ENCODE data around the gene DUSP16. TPM values are rescaled to one million over a fixed set of nuclear protein-coding genes. Genes with fewer than 3 reads are reported as not detected.

Gene DUSP16
- polyA plus RNA-seq, 1 donor from 2014 or later, result 42.5 TPM

DNA sequence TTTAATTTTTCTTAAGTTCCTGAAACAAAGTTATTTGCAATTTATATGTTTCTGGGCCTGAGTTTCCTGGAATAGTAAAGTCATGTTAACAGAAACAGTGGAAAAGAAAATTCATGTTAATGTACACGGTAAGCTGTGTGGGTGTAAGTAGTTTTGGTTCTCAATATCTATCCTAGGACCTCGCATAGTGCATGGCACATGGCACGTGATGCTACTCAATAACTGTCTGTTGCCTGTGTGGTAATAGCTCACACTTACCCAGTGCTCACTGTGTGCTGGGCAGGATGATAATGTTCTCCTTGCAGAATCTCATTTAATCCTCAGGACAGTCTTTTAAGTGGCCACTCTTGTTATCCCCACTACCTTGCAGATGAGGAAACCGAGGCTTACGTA, 100.7 kb downstream of the DUSP16 start:
- Histone ChIP-seq H3K79me2 (replicated peaks; ENCODE audit: insufficient read depth, low read length) (no peaks in the 10 kb centered on the region), H3K27me3 (ENCODE audit: insufficient read depth, low read depth, low read length) (no peaks in the 10 kb centered on the region), H3K9ac (ENCODE audit: low read length) (no peak overlapping the region), H3K36me3 (ENCODE audit: insufficient read depth, low read length) (no peaks in the 10 kb centered on the region), H3F3A (ENCODE audit: insufficient read depth, low read length, poor library complexity, severe bottlenecking) (no peaks in the 10 kb centered on the region), H3K9me3 (ENCODE audit: low read length) (no peaks in the 10 kb centered on the region), H3K4me2 (ENCODE audit: low read length) (no peak overlapping the region), H3K27ac (ENCODE audit: low read length) (no peak overlapping the region), H2AFZ (ENCODE audit: low read depth, low read length) (no peak overlapping the region), H3K4me3 (ENCODE audit: low read length) (no peak overlapping the region), H4K20me1 (ENCODE audit: insufficient read depth) (no peaks in the 10 kb centered on the region), H3K9me2 (ENCODE audit: insufficient read depth, low read length) (no peaks in the 10 kb centered on the region)
- no peak for TF ChIP-seq TAF1 (IDR thresholded peaks at IDR 0.05; ENCODE audit: low read depth)
- TF ChIP-seq EP300 (conservative IDR thresholded peaks at IDR 0.05; ENCODE audit: poor library complexity, severe bottlenecking), result no peak
- TF ChIP-seq, protein P1, sequence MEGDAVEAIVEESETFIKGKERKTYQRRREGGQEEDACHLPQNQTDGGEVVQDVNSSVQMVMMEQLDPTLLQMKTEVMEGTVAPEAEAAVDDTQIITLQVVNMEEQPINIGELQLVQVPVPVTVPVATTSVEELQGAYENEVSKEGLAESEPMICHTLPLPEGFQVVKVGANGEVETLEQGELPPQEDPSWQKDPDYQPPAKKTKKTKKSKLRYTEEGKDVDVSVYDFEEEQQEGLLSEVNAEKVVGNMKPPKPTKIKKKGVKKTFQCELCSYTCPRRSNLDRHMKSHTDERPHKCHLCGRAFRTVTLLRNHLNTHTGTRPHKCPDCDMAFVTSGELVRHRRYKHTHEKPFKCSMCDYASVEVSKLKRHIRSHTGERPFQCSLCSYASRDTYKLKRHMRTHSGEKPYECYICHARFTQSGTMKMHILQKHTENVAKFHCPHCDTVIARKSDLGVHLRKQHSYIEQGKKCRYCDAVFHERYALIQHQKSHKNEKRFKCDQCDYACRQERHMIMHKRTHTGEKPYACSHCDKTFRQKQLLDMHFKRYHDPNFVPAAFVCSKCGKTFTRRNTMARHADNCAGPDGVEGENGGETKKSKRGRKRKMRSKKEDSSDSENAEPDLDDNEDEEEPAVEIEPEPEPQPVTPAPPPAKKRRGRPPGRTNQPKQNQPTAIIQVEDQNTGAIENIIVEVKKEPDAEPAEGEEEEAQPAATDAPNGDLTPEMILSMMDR (IDR thresholded peaks at IDR 0.05; ENCODE audit: poor library complexity, severe bottlenecking), result no peak
- no peak for TF ChIP-seq SMC3 (conservative IDR thresholded peaks at IDR 0.05; ENCODE audit: poor library complexity)
- TF ChIP-seq MXI1 (conservative IDR thresholded peaks at IDR 0.05; ENCODE audit: poor library complexity, severe bottlenecking), result no peak
- TF ChIP-seq EZH2 (IDR thresholded peaks at IDR 0.05; ENCODE audit: borderline replicate concordance, insufficient read depth, low read length, poor library complexity, severe bottlenecking), result no peak
- TF ChIP-seq REST (IDR thresholded peaks at IDR 0.05; ENCODE audit: borderline replicate concordance), result no peak
- no peak for TF ChIP-seq POLR2AphosphoS5 (IDR thresholded peaks at IDR 0.05)
- TF ChIP-seq RAD21 (conservative IDR thresholded peaks at IDR 0.05), result no peak

DNA sequence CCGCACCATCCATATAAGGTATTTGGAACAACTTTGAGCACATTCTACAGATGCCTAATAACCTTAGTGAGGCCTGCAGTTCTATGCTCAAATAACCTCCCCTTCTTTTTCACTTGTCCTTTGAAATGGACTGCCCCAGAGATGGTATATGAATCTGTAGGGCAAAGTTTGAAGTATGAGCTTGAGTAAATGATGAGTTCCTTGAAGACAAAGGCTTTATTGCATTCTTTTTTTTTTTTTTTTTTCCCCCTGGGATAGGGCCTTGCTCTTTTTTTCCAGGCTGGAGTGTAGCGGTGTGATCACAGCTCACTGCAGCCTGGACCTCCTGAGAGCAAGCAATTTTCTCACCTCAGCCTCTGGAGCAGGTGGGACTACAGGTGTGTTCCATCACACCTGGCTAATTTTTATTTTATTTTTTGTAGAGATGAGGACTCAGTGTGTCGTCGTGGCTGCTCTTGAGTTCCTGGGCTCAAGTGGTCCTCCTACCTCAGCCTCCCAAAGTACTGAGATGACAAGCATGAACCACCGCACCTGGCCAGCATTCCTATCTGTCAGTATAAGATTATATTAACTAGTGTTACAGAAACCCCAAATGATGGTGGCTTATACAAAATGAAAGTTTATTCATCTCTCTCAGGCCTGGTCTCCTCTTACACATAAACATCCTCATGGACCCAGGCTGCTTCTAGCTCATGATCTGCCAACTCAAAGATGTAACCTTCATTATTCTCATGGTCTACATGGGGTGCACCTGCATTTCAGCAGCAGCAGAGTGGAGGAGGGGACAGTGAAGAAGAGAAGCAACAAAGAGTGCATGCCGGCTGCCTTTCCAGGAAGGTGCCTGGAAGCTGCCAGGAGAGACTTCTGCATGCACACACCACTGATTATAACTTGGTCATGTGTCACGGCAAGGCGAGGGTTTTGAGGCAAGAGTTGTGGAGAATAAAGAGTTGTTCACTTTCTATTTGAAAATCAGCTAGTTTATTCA, 101.4 kb downstream of the DUSP16 start:
- H3K27ac ChIP-seq (ENCODE audit: low read length), result no peak overlapping the region
- H4K20me1 ChIP-seq (ENCODE audit: insufficient read depth), result no peaks in the 10 kb centered on the region

More for the DNA sequence above, 101.4 kb downstream of the DUSP16 start:
- H3K36me3 ChIP-seq (ENCODE audit: insufficient read depth, low read length), result no peaks in the 10 kb centered on the region
- H2AFZ ChIP-seq (ENCODE audit: low read depth, low read length), result no peak overlapping the region
- H3K4me3 ChIP-seq (ENCODE audit: low read length), result no peak overlapping the region
- H3K9me3 ChIP-seq (ENCODE audit: low read length), result no peaks in the 10 kb centered on the region
- H3K9ac ChIP-seq (ENCODE audit: low read length), result no peak overlapping the region
- no peak overlapping the region for H3K4me2 ChIP-seq (ENCODE audit: low read length)
- H3K9me2 ChIP-seq (ENCODE audit: insufficient read depth, low read length), result no peaks in the 10 kb centered on the region
- no peak for TF ChIP-seq TAF1 (IDR thresholded peaks at IDR 0.05; ENCODE audit: low read depth)
- no peak for TF ChIP-seq EZH2 (IDR thresholded peaks at IDR 0.05; ENCODE audit: borderline replicate concordance, insufficient read depth, low read length, poor library complexity, severe bottlenecking)
- TF ChIP-seq, protein P1 (IDR thresholded peaks at IDR 0.05; ENCODE audit: poor library complexity, severe bottlenecking), result no peak
- TF ChIP-seq RAD21 (conservative IDR thresholded peaks at IDR 0.05), result no peak
- no peaks in the 10 kb centered on the region for H3K79me2 ChIP-seq (replicated peaks; ENCODE audit: insufficient read depth, low read length)
- H3F3A ChIP-seq (ENCODE audit: insufficient read depth, low read length, poor library complexity, severe bottlenecking), result no peaks in the 10 kb centered on the region
- H3K27me3 ChIP-seq (ENCODE audit: insufficient read depth, low read depth, low read length), result no peaks in the 10 kb centered on the region

Measured in neural cell (in vitro differentiated cells).